Esophagus squamous epithelium (tissue), 5 donors: ENCODE results near the gene UQCC2. TPM values are rescaled to one million over a fixed set of nuclear protein-coding genes. Genes with fewer than 3 reads are reported as not detected.

Experiments
- DNase-seq: peaks from one replicate; lab custom pipeline; 2025; lab: John Stamatoyannopoulos, UW
- H3K27ac ChIP-seq, 4 donors: fragments of 200-600 bp; sonication (generic); one replicate each; pipeline ENCODE4 v1.5.1; 2016 to 2019; ENCODE audit warnings: mild to moderate bottlenecking in 1 of 4
- H3K27me3 ChIP-seq, 4 donors: fragments of 200-600 bp; sonication (generic); 1 replicate in 3 of 4; 2 replicates in 1 of 4; pipeline versions ENCODE4 v1.5.1 to v1.6.0; 2017 to 2021; ENCODE audit warnings: antibody characterized with exemption in 1 of 4
- H3K36me3 ChIP-seq, 3 donors: fragments of 200-600 bp; sonication (generic); one replicate each; pipeline ENCODE4 v1.5.1; 2016 to 2019
- H3K4me1 ChIP-seq, 3 donors: fragments of 200-600 bp; sonication (generic); one replicate each; pipeline ENCODE4 v1.5.1; 2017 to 2019
- H3K4me3 ChIP-seq, 4 donors: fragments of 200-600 bp; sonication (generic); 1 replicate in 3 of 4; 2 replicates in 1 of 4; pipeline ENCODE4 v1.5.1; 2016 to 2019; ENCODE audit warnings: mild to moderate bottlenecking in 2 of 4, moderate library complexity in 1 of 4
- H3K9me3 ChIP-seq, 3 donors: fragments of 200-600 bp; sonication (generic); one replicate each; pipeline ENCODE4 v1.5.1; 2016 to 2019
- CTCF ChIP-seq, 6 experiments: fragments of 450-650 bp in 4 of 6; fragments of 200-600 bp in 2 of 6; sonication (generic) in 2 of 6; IDR thresholded peaks; one replicate each; pipeline ENCODE4 v1.5.1; 2016 to 2019; ENCODE audit warnings: antibody characterized with exemption in 6 of 6, mild to moderate bottlenecking in 4 of 6, moderate library complexity in 4 of 6
- POLR2A ChIP-seq, 4 donors: fragments of 450-650 bp; IDR thresholded peaks; one replicate each; pipeline ENCODE4 v1.6.1; 2017; ENCODE audit warnings: antibody characterized with exemption in 4 of 4, mild to moderate bottlenecking in 4 of 4, moderate library complexity in 3 of 4
- WGBS, 2 donors: methylation state at CpG; one replicate each; pipeline ENCODE4 v1.1.5; 2018; 5-methylcytosine and 5-hydroxymethylcytosine counted together
- intact Hi-C: fragments of 100-400 bp; cut with DNase I; formaldehyde crosslinking; loops from one replicate; pipeline ENCODE4 v1.15.0; 2022
- total RNA-seq, 4 donors: library from RNA; depleted of rRNA; stranded (reverse); fragments of >200 nt; gene quantifications; one replicate each; pipeline ENCODE4 v1.1.0, GENCODE V29; 2016
- donor health status: DM: yes; HTN: yes; CAD: no.

The UQCC2 gene
- total RNA-seq, 4 donors from 2014 or later: 7.8 to 36.8 (median 13.7) TPM

GRCh38 chr6:33733709-33734007 is 22.2 kb upstream of the UQCC2 start:
- Histone ChIP-seq H3K36me3 (peaks cover 0 to 4% (median 0%) of the 10 kb centered on the region in 3 donors), H3K4me3 (no peak overlapping the region), H3K9me3 (no peaks in the 10 kb centered on the region), H3K27me3 (no peaks in the 10 kb centered on the region), H3K27ac (no peak overlapping the region), H3K4me1 (peaks cover 0 to 17% (median 0%) of the 10 kb centered on the region in 3 donors)
- DNase-seq: no peak
- WGBS, 2 donors: 94 to 100% methylated on average over 3 of the region's 8 CpGs
- intact Hi-C loops: no loop called here
- no peak for TF ChIP-seq CTCF (IDR thresholded peaks at IDR 0.05)
- no peak for TF ChIP-seq POLR2A (IDR thresholded peaks at IDR 0.05)

GRCh38 chr6:33732817-33733708 is 21.6 kb upstream of the UQCC2 start:
- no peak for DNase-seq
- 74 to 94% methylated on average over 4 to 11 of the region's 13 CpGs for WGBS, 2 donors
- peaks cover 0 to 17% (median 0%) of the 10 kb centered on the region in 3 donors for H3K4me1 ChIP-seq
- TF ChIP-seq POLR2A (IDR thresholded peaks at IDR 0.05) (no peak), CTCF (IDR thresholded peaks at IDR 0.05) (no peak)
- no peak overlapping the region for H3K4me3 ChIP-seq
- no peaks in the 10 kb centered on the region for H3K9me3 ChIP-seq
- intact Hi-C loops: no loop called here
- no peaks in the 10 kb centered on the region for H3K27me3 ChIP-seq
- H3K27ac ChIP-seq: peak overlapping the region; percentile 24 to 73 (median 50)
- peaks cover 0 to 4% (median 0%) of the 10 kb centered on the region in 3 donors for H3K36me3 ChIP-seq

GRCh38 chr6:33732385-33732784 is 20.9 kb upstream of the UQCC2 start:
- Histone ChIP-seq H3K27ac (peak overlapping the region; percentile 24 to 73 (median 50)), H3K4me1 (peaks cover 0 to 17% (median 0%) of the 10 kb centered on the region in 3 donors), H3K36me3 (peaks cover 0 to 4% (median 0%) of the 10 kb centered on the region in 3 donors), H3K27me3 (peaks cover 0 to 1% (median 0%) of the 10 kb centered on the region in 4 donors), H3K9me3 (no peaks in the 10 kb centered on the region), H3K4me3 (no peak overlapping the region)
- TF ChIP-seq CTCF (IDR thresholded peaks at IDR 0.05) (no peak), POLR2A (IDR thresholded peaks at IDR 0.05) (no peak)
- DNase-seq: no peak
- WGBS, 2 donors: 79 to 100% methylated on average over 2 to 5 of the region's 6 CpGs
- intact Hi-C loops: no loop called here

- peak overlapping the region; percentile 24 to 73 (median 68) for H3K27ac ChIP-seq
- intact Hi-C loops: no loop called here
Observed at GRCh38 chr6:33731751-33732282, 20.3 kb upstream of the UQCC2 start.

More at GRCh38 chr6:33731751-33732282, 20.3 kb upstream of the UQCC2 start:
- Histone ChIP-seq H3K9me3 (no peaks in the 10 kb centered on the region), H3K36me3 (peaks cover 0 to 4% (median 0%) of the 10 kb centered on the region in 3 donors), H3K27me3 (peaks cover 0 to 7% (median 0%) of the 10 kb centered on the region in 4 donors), H3K4me1 (peaks cover 0 to 17% (median 0%) of the 10 kb centered on the region in 3 donors), H3K4me3 (no peak overlapping the region)
- 66 to 73% methylated on average over 6 of the region's 9 CpGs for WGBS, 2 donors
- TF ChIP-seq POLR2A (IDR thresholded peaks at IDR 0.05) (no peak), CTCF (IDR thresholded peaks at IDR 0.05) (no peak)
- no peak for DNase-seq
